GM18907 (cell line): ENCODE results near the gene REV1.

Source experiments
- ATAC-seq: cut with Tn5 transposase; IDR thresholded peaks from one replicate; pipeline ENCODE4 v1.9.1; 2021; ENCODE audit warnings: mild to moderate bottlenecking, moderate library complexity; ENCODE audit not compliant: unreplicated experiment

REV1 gene

GRCh38 chr2:99451280-99451679 lies 38.5 kb downstream of the REV1 start:
- no peak for ATAC-seq

- no peak for ATAC-seq
Measured at GRCh38 chr2:99450199-99450598, 39.6 kb downstream of the REV1 start.

DNA sequence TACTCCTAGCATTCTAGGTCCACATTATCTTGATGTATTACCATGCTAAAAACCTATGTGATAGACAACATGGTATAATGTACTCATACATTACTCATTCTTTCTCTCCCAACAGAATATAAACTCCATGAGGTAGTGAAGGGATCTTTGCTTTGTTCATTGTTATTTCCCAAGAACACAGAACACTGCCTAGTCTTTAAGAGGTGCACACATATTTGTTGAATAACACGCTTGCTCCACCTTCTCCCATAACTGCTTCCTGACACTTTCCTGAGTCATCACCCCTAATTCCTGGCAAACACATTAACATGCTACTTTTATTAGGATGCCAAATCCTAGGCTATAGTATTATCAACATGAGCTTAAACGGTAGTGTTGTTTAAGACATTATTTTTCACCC lies 41.3 kb downstream of the REV1 start:
- ATAC-seq: no peak

GRCh38 chr2:99445065-99445464 lies 44.8 kb downstream of the REV1 start:
- no peak for ATAC-seq

GRCh38 chr2:99444222-99444621 lies 45.6 kb downstream of the REV1 start:
- no peak for ATAC-seq

GRCh38 chr2:99442837-99443236 lies 47.0 kb downstream of the REV1 start:
- no peak for ATAC-seq

DNA sequence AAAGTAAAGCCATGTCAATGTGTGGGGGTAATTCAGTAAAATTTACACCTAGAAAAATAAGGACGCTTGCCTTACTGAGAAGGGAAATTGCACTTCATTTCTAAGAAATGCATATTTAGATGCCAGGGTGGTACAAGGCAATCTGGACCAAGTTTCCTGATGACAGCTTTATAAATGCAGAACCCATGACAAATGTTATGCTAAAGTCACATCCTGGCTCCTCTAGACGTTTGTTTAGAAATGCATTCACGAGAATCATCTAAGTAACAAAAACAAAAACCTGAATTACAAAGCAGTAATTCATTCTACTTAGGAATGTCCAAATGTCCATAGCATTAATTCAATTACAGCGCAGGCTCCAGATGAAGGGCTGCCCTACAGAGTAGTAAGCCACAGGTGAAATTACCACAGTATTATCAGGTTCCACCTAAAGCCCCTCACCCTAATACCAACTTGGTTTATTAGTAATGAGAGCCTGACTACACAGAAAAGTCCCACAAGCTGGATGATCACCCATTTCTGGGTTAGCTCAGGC lies 49.8 kb downstream of the REV1 start:
- ATAC-seq: no peak

GRCh38 chr2:99436874-99437273 lies 52.9 kb downstream of the REV1 start:
- ATAC-seq: no peak

DNA sequence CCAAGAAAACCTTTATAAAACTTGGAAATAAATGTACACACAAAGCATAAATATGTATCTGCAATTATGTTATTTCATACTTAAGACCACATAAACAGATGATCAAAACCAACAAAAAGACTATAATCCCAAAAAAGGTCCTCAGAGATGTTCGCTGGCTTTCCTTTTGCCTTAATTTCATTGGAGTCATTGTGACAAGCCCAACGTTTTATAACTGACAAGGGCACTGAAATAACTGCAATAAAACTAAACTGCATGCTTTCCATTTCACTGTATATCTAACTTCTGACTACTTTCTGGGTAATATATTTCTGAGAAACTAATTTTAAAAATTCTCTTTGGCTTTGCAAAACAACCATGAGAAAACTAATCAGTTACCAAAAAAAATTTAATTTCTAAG lies 56.5 kb downstream of the REV1 start:
- no peak for ATAC-seq

- no peak for ATAC-seq
Measured at GRCh38 chr2:99431587-99432275, 58.1 kb downstream of the REV1 start.

DNA sequence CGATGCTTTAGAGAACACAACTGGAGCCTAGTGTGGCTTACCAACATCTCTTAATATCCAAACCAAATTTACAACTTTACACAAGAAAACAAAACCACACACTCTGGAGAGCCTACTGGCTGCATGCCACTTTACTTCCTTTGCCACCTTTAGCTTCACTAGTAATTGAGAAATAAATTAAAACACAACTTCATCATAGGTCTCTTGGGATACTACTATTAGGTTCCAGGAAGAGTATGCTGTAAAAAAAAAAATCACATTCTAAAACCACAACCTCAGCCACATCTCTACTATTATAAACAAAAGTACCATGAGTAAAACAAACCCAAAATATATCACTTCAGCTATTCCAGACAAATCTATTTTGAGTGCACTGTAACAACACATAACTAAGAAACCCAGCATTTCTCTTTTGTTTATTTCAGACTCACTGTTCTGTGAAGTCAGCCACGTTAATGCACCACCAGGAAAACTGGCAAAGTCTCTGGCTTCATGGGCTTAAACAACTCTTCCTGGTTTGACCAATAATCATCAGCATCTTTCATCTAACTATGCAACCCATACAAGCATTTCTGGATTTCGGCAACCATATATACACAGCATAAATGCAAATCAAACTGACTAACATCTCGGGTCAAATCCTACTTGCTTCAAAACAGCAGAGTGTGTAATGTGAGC lies 59.1 kb downstream of the REV1 start:
- ATAC-seq: no peak

GRCh38 chr2:99425022-99425421 lies 64.8 kb downstream of the REV1 start:
- ATAC-seq: no peak

DNA sequence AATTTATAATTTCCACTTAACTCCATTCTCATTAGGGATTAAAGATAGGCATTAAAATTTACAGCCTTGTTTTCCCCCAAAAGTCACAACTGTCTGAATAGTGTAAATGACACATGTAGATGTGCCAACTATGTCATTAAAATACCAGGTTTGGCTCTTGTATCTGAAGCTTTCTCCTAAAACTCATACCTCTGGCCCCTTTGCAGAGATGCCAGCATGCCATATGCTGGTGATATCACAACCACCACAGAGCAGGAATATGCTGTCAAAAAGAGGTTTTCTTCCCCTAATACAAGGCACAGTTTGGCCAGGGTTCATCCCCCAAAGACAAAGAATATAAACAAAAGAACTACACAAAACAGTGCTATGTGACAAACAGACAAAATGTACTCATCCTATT lies 65.4 kb downstream of the REV1 start:
- ATAC-seq: no peak

- ATAC-seq: no peak
Measured at GRCh38 chr2:99422599-99422998, 67.2 kb downstream of the REV1 start.

- no peak for ATAC-seq
Measured at GRCh38 chr2:99421469-99421868, 68.3 kb downstream of the REV1 start.

DNA sequence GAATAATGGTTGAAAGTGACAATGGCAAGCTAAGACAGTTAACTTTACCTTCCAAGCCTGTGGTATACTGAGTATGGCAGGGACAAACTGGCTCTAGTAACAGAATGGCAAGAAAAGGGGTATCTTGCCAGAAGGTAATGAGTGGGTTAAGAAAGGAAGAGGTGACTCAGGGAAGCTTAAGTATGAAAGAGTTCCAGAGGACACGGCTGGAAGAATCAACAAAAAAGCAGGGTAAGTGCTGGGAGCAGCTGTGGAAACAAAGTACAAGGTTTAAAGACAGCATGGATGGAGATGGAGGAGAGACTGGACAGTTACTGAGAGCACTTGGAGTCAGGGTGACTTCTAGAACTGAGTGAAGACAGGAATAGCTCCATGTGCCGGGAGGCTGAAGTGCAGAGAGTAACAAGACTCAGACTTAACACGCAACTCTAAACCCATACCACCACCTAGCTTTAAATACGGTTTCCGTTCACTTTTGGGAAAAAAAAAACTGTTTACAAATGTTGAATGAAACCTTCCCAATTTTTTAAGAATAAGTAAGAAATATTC lies 69.0 kb downstream of the REV1 start:
- ATAC-seq: no peak

DNA sequence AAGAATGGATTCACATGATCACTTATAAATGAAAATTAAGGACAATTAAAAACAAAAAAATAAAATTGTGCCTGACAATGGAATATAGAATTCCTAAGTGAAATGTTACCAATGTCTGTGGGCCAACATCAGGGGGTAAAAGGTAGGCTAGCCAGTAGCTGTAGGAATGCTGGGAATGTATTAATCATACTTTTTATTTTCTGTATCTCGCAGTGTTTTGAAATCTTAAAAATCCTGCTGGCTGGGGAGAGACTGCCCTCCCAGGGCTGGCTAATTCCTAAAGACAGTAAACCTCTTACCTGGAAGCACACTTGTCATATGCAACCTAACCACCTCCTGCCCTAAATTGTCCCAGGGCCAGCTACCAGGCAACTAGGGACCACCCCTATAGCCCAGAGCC lies 69.8 kb downstream of the REV1 start:
- ATAC-seq: no peak

- no peak for ATAC-seq
Measured at GRCh38 chr2:99417396-99417795, 72.4 kb downstream of the REV1 start.

DNA sequence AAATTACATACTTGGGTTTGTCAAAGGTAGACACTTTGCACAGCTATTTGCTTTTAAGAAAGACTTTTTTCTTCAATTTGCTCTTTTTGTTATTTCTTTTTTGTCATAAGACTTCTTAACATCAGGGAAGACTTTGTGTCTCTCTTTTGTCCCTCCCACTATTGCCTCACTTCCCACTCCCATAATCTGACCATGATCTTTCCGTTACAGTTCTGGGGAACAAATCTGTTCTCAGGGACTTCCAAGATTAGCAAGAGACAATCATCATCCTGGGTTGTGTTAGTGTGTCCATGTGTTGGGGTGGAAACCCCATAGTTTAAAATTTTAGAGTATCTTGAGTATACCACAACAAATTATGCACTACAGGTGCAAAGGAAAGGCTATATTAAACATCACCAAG lies 75.3 kb downstream of the REV1 start:
- ATAC-seq: no peak

GRCh38 chr2:99410276-99410675 lies 79.5 kb downstream of the REV1 start:
- ATAC-seq: no peak

GRCh38 chr2:99406137-99406536 lies 83.7 kb downstream of the REV1 start:
- ATAC-seq: no peak
